DOHH2 (cell line): Measurements from ENCODE around the gene CPHXL.

Experiments used
- EZH2phosphoT487 ChIP-seq: fragments of 200-600 bp; sonication (generic); IDR thresholded peaks from 2 replicates; pipeline ENCODE4 v1.6.1; 2017; ENCODE audit warnings: borderline replicate concordance, mild to moderate bottlenecking, antibody characterized with exemption, low read length, moderate library complexity, mixed read lengths
- TF ChIP-seq, protein P1 (sequence below): fragments of 200-600 bp; sonication (generic); IDR thresholded peaks from one replicate; pipeline ENCODE4 v1.5.1; 2014; ENCODE audit warnings: antibody characterized with exemption, mild to moderate bottlenecking, low read depth, low read length; ENCODE audit not compliant: poor library complexity, severe bottlenecking

DNA sequence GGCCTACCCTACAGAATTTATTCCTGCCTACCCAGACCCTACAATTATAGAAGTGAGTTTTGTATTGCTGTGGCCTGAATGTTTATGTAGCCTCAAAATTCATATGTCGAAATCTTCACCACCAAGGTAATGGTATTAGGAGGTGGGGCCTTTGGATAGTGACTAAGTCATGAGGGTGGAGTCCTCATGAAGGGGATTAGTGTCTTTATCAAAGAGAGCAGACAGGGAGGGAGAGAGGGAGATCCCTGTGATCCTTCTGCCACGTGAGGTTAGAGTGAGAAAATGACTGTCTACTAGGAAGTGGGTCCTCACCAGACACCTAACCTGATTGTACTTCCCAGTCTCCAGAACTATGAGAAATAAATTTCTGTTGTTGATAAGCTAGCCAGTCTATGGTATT lies 24.0 kb downstream of the CPHXL start:
- TF ChIP-seq, protein P1, sequence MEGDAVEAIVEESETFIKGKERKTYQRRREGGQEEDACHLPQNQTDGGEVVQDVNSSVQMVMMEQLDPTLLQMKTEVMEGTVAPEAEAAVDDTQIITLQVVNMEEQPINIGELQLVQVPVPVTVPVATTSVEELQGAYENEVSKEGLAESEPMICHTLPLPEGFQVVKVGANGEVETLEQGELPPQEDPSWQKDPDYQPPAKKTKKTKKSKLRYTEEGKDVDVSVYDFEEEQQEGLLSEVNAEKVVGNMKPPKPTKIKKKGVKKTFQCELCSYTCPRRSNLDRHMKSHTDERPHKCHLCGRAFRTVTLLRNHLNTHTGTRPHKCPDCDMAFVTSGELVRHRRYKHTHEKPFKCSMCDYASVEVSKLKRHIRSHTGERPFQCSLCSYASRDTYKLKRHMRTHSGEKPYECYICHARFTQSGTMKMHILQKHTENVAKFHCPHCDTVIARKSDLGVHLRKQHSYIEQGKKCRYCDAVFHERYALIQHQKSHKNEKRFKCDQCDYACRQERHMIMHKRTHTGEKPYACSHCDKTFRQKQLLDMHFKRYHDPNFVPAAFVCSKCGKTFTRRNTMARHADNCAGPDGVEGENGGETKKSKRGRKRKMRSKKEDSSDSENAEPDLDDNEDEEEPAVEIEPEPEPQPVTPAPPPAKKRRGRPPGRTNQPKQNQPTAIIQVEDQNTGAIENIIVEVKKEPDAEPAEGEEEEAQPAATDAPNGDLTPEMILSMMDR, result no peak
- TF ChIP-seq EZH2phosphoT487, result no peak
